Activated T-helper 2 cell treated with anti-CD3 and anti-CD28 coated beads, Interferon-gamma antibody, Interleukin-2, Interleukin-4, amounts not matched to agents 10 μg/mL and 5 μg/mL and 100 μg/mL, durations not matched to agents 14 hours and 24 hours and 36 hours (primary cell): ENCODE measurements around the gene LMTK3. TPM values are rescaled to one million over a fixed set of nuclear protein-coding genes. Genes with fewer than 3 reads are reported as not detected.
A peak's percentile ranks its signal among the peaks of the same experiment; 100 is the strongest.
"Not testable (repeated sequence)": the region's sequence is repeated elsewhere in the genome, so short reads cannot be mapped to it uniquely, and the experiment has no call there.

Experiments
- DNase-seq: peaks from one replicate; pipeline ENCODE4 v3.0.0; 2021; ENCODE audit warnings: low spot score
- H3K27ac Mint-ChIP-seq: one replicate; pipeline ENCODE4 v1.8.0; 2021; ENCODE audit warnings: mixed read lengths
- H3K27me3 Mint-ChIP-seq: one replicate; pipeline ENCODE4 v1.8.0; 2021; ENCODE audit warnings: low read depth, mixed read lengths
- H3K36me3 Mint-ChIP-seq: one replicate; pipeline ENCODE4 v1.8.0; 2021; ENCODE audit warnings: low read depth, mixed read lengths
- H3K4me1 Mint-ChIP-seq: one replicate; pipeline ENCODE4 v1.8.0; 2021; ENCODE audit warnings: low read depth, mixed read lengths
- H3K4me3 Mint-ChIP-seq: one replicate; pipeline ENCODE4 v1.8.0; 2021; ENCODE audit warnings: low read depth, mild to moderate bottlenecking, moderate library complexity, mixed read lengths
- H3K9me3 Mint-ChIP-seq: one replicate; pipeline ENCODE4 v1.8.0; 2021; ENCODE audit warnings: mixed read lengths
- intact Hi-C: fragments of 100-400 bp; cut with micrococcal nuclease; formaldehyde crosslinking; loops from one replicate; pipeline ENCODE4 v1.15.1; 2023
- total RNA-seq: library from RNA; stranded (reverse); gene quantifications from 2 replicates; pipeline ENCODE4 v1.2.3, GENCODE V29; 2022

Gene LMTK3
- total RNA-seq, 1 donor from 2014 or later, result 5.1 TPM

GRCh38 chr19:48530770-48531169 lies 19.1 kb upstream of the LMTK3 start:
- intact Hi-C loops, result no loop called here
- H3K4me1 Mint-ChIP-seq, result no peaks in the 10 kb centered on the region
- no peaks in the 10 kb centered on the region for H3K36me3 Mint-ChIP-seq
- H3K27me3 Mint-ChIP-seq, result no peaks in the 10 kb centered on the region
- no peak for DNase-seq
- H3K9me3 Mint-ChIP-seq, result peaks cover 15% of the 10 kb centered on the region
- no peak overlapping the region for H3K27ac Mint-ChIP-seq
- H3K4me3 Mint-ChIP-seq, result no peak overlapping the region

- Mint-ChIP-seq H3K27ac (no peak overlapping the region), H3K27me3 (no peaks in the 10 kb centered on the region), H3K36me3 (no peaks in the 10 kb centered on the region), H3K4me3 (no peak overlapping the region), H3K4me1 (no peaks in the 10 kb centered on the region), H3K9me3 (peaks cover 15% of the 10 kb centered on the region)
- no peak for DNase-seq
- intact Hi-C loops, result no loop called here
Measured at GRCh38 chr19:48530066-48530720, 18.6 kb upstream of the LMTK3 start.

GRCh38 chr19:48529156-48529555 lies 17.5 kb upstream of the LMTK3 start:
- H3K36me3 Mint-ChIP-seq, result no peaks in the 10 kb centered on the region
- no peaks in the 10 kb centered on the region for H3K27me3 Mint-ChIP-seq

GRCh38 chr19:48524732-48525131 lies 13.1 kb upstream of the LMTK3 start:
- peaks cover 21% of the 10 kb centered on the region for H3K9me3 Mint-ChIP-seq
- no peaks in the 10 kb centered on the region for H3K27me3 Mint-ChIP-seq
- H3K27ac Mint-ChIP-seq, result no peak overlapping the region
- DNase-seq, result no peak
- no peaks in the 10 kb centered on the region for H3K36me3 Mint-ChIP-seq
- intact Hi-C loops, result no loop called here
- no peaks in the 10 kb centered on the region for H3K4me1 Mint-ChIP-seq
- no peak overlapping the region for H3K4me3 Mint-ChIP-seq

More at GRCh38 chr19:48529156-48529555, 17.5 kb upstream of the LMTK3 start:
- H3K4me3 Mint-ChIP-seq, result no peak overlapping the region
- no peak overlapping the region for H3K27ac Mint-ChIP-seq
- intact Hi-C loops, result no loop called here
- no peak for DNase-seq
- H3K9me3 Mint-ChIP-seq, result peaks cover 17% of the 10 kb centered on the region
- H3K4me1 Mint-ChIP-seq, result no peaks in the 10 kb centered on the region

- DNase-seq, result no peak
- Mint-ChIP-seq H3K9me3 (peaks cover 21% of the 10 kb centered on the region), H3K36me3 (no peaks in the 10 kb centered on the region), H3K27me3 (no peaks in the 10 kb centered on the region), H3K27ac (no peak overlapping the region), H3K4me1 (no peaks in the 10 kb centered on the region), H3K4me3 (no peak overlapping the region)
- intact Hi-C loops, result no loop called here
Measured at GRCh38 chr19:48524221-48524620, 12.6 kb upstream of the LMTK3 start.

GRCh38 chr19:48520134-48520533 lies 8.5 kb upstream of the LMTK3 start:
- DNase-seq, result no peak
- no peak overlapping the region for H3K4me3 Mint-ChIP-seq
- no peak overlapping the region for H3K27ac Mint-ChIP-seq
- H3K4me1 Mint-ChIP-seq, result no peaks in the 10 kb centered on the region
- H3K36me3 Mint-ChIP-seq, result no peaks in the 10 kb centered on the region
- peaks cover 6% of the 10 kb centered on the region for H3K9me3 Mint-ChIP-seq
- intact Hi-C loops, result no loop called here
- no peaks in the 10 kb centered on the region for H3K27me3 Mint-ChIP-seq

- intact Hi-C loops, result not testable (repeated sequence)
Measured at GRCh38 chr19:48519426-48519825, 7.8 kb upstream of the LMTK3 start.

GRCh38 chr19:48518207-48518606 lies 6.6 kb upstream of the LMTK3 start:
- intact Hi-C loops, result no loop called here
- H3K27me3 Mint-ChIP-seq, result no peaks in the 10 kb centered on the region
- no peak overlapping the region for H3K4me3 Mint-ChIP-seq
- no peaks in the 10 kb centered on the region for H3K36me3 Mint-ChIP-seq
- H3K9me3 Mint-ChIP-seq, result no peaks in the 10 kb centered on the region
- no peak overlapping the region for H3K27ac Mint-ChIP-seq
- peaks cover 3% of the 10 kb centered on the region for H3K4me1 Mint-ChIP-seq
- DNase-seq, result no peak

More at GRCh38 chr19:48519426-48519825, 7.8 kb upstream of the LMTK3 start:
- H3K4me1 Mint-ChIP-seq, H3K9me3 Mint-ChIP-seq, H3K27ac Mint-ChIP-seq, H3K27me3 Mint-ChIP-seq, DNase-seq, H3K4me3 Mint-ChIP-seq, H3K36me3 Mint-ChIP-seq: not testable (repeated sequence)

- Mint-ChIP-seq H3K27ac (no peak overlapping the region), H3K4me1 (peaks cover 3% of the 10 kb centered on the region), H3K27me3 (no peaks in the 10 kb centered on the region), H3K36me3 (no peaks in the 10 kb centered on the region), H3K4me3 (no peak overlapping the region), H3K9me3 (no peaks in the 10 kb centered on the region)
- intact Hi-C loops, result no loop called here
- DNase-seq, result no peak
Measured at GRCh38 chr19:48516536-48516935, 4.9 kb upstream of the LMTK3 start.

GRCh38 chr19:48514123-48514458 lies 2.5 kb upstream of the LMTK3 start:
- intact Hi-C loops, result loop anchor here (5.0 kb wide), 1 partner anchor 192 kb away; a partner anchor contains a TSS
- H3K4me3 Mint-ChIP-seq, result no peak overlapping the region
- no peaks in the 10 kb centered on the region for H3K27me3 Mint-ChIP-seq
- H3K9me3 Mint-ChIP-seq, result no peaks in the 10 kb centered on the region
- H3K27ac Mint-ChIP-seq, result no peak overlapping the region
- peaks cover 13% of the 10 kb centered on the region for H3K4me1 Mint-ChIP-seq
- DNase-seq, result no peak
- H3K36me3 Mint-ChIP-seq, result no peaks in the 10 kb centered on the region

GRCh38 chr19:48513289-48514122 lies 1.9 kb upstream of the LMTK3 start:
- Mint-ChIP-seq H3K4me3 (no peak overlapping the region), H3K27ac (peak overlapping the region; percentile 39), H3K9me3 (no peaks in the 10 kb centered on the region), H3K27me3 (no peaks in the 10 kb centered on the region), H3K36me3 (no peaks in the 10 kb centered on the region), H3K4me1 (peaks cover 13% of the 10 kb centered on the region)
- peak; percentile 66 for DNase-seq
- intact Hi-C loops, result loop anchor here (5.0 kb wide), 1 partner anchor 191 kb away; a partner anchor contains a TSS

GRCh38 chr19:48512504-48513288 lies 1.1 kb upstream of the LMTK3 start:
- Mint-ChIP-seq H3K27me3 (no peaks in the 10 kb centered on the region), H3K9me3 (no peaks in the 10 kb centered on the region), H3K27ac (no peak overlapping the region), H3K36me3 (no peaks in the 10 kb centered on the region), H3K4me3 (no peak overlapping the region), H3K4me1 (peaks cover 13% of the 10 kb centered on the region)
- DNase-seq, result no peak
- intact Hi-C loops, result loop anchor here (5.0 kb wide), 1 partner anchor 190 kb away; a partner anchor contains a TSS
